Osteoblast (primary cell): ENCODE data around the gene BLOC1S5. TPM values are rescaled to one million over a fixed set of nuclear protein-coding genes. Genes with fewer than 3 reads are reported as not detected.

Source experiments
- DNase-seq: peaks from one replicate; pipeline ENCODE4 v3.0.0; 2011; ENCODE audit warnings: low spot score, mixed read lengths; ENCODE audit not compliant: insufficient read length; ENCODE audit errors: missing footprints
- H2AFZ ChIP-seq: 2 replicates; pipeline ENCODE4 v1.6.0; 2011; ENCODE audit warnings: mild to moderate bottlenecking, low read length
- H3K27ac ChIP-seq: 2 replicates; pipeline ENCODE4 v1.5.1; 2011; ENCODE audit warnings: mild to moderate bottlenecking, low read depth, low read length, moderate library complexity
- H3K27me3 ChIP-seq: 2 replicates; pipeline ENCODE4 v1.6.0; 2012; ENCODE audit warnings: mild to moderate bottlenecking, control low read depth, inconsistent platforms, low read length, moderate library complexity; ENCODE audit not compliant: insufficient read depth
- H3K36me3 ChIP-seq: 2 replicates; pipeline ENCODE4 v1.5.1; 2011; ENCODE audit warnings: mild to moderate bottlenecking, low read length, control low read depth, moderate library complexity; ENCODE audit not compliant: insufficient read depth
- H3K4me1 ChIP-seq: 2 replicates; pipeline ENCODE4 v1.5.1; 2011; ENCODE audit warnings: mild to moderate bottlenecking, low read length, control low read depth, moderate library complexity; ENCODE audit not compliant: insufficient read depth
- H3K4me2 ChIP-seq: 2 replicates; pipeline ENCODE4 v1.6.0; 2011; ENCODE audit warnings: mild to moderate bottlenecking, low read length; ENCODE audit not compliant: insufficient read depth
- H3K4me3 ChIP-seq: fragments of 200-600 bp; sonication (generic); 3 replicates; pipeline ENCODE4 v1.5.1; 2012; ENCODE audit warnings: mild to moderate bottlenecking, low read length, inconsistent platforms; ENCODE audit not compliant: insufficient read depth
- H3K79me2 ChIP-seq: 2 replicates; pipeline ENCODE4 v1.6.0; 2012; ENCODE audit warnings: mild to moderate bottlenecking, low read length, control low read depth, inconsistent platforms; ENCODE audit not compliant: insufficient read depth
- H3K9me3 ChIP-seq: 2 replicates; pipeline ENCODE4 v1.5.1; 2011; ENCODE audit warnings: low read depth, low read length, control low read depth
- H4K20me1 ChIP-seq: 2 replicates; pipeline ENCODE4 v1.6.0; 2012; ENCODE audit warnings: mild to moderate bottlenecking, low read length, control low read depth; ENCODE audit not compliant: insufficient read depth
- total RNA-seq: library from RNA; depleted of rRNA; stranded (reverse); fragments of >200 nt; gene quantifications from 2 replicates; pipeline ENCODE4 v1.2.3, GENCODE V29; 2012
- TF ChIP-seq, protein P1 (sequence below): IDR thresholded peaks from 2 replicates; pipeline ENCODE4 v1.5.1; 2011; ENCODE audit warnings: mild to moderate bottlenecking, low read depth, low read length, moderate library complexity; ENCODE audit errors: extremely low read depth

The BLOC1S5 gene
- total RNA-seq, 1 donor = 14.1 TPM

DNA sequence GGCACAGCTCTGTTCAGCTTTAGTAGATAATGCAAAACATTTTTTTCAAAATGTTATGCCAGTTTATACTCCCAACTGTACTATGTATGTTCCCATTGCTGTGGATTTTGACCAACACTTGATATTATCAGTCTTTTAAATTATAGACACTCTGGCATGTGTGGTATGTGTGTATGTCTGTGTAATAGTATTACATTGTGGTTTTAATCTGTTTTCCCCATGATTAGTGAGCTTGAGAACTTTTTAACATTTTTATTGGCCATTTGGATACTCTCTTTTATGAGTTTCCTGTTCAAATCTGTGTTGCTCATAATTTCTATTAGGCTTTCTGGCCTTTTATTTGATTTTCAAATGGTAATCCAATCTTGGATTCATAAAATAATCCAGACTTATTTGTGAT, 84.4 kb downstream of the BLOC1S5 start:
- Histone ChIP-seq H3K4me1 (peaks cover 10% of the 10 kb centered on the region), H3K36me3 (no peaks in the 10 kb centered on the region), H3K4me2 (no peak overlapping the region), H4K20me1 (no peaks in the 10 kb centered on the region), H3K79me2 (no peaks in the 10 kb centered on the region), H2AFZ (no peak overlapping the region), H3K9me3 (no peaks in the 10 kb centered on the region), H3K4me3 (no peak overlapping the region), H3K27ac (no peak overlapping the region), H3K27me3 (no peaks in the 10 kb centered on the region)
- no peak for DNase-seq
- TF ChIP-seq, protein P1, sequence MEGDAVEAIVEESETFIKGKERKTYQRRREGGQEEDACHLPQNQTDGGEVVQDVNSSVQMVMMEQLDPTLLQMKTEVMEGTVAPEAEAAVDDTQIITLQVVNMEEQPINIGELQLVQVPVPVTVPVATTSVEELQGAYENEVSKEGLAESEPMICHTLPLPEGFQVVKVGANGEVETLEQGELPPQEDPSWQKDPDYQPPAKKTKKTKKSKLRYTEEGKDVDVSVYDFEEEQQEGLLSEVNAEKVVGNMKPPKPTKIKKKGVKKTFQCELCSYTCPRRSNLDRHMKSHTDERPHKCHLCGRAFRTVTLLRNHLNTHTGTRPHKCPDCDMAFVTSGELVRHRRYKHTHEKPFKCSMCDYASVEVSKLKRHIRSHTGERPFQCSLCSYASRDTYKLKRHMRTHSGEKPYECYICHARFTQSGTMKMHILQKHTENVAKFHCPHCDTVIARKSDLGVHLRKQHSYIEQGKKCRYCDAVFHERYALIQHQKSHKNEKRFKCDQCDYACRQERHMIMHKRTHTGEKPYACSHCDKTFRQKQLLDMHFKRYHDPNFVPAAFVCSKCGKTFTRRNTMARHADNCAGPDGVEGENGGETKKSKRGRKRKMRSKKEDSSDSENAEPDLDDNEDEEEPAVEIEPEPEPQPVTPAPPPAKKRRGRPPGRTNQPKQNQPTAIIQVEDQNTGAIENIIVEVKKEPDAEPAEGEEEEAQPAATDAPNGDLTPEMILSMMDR = no peak

GRCh38 chr6:7978736-7979135, 85.5 kb downstream of the BLOC1S5 start:
- Histone ChIP-seq H3K79me2 (no peaks in the 10 kb centered on the region), H3K9me3 (no peaks in the 10 kb centered on the region), H3K27me3 (no peaks in the 10 kb centered on the region), H3K4me3 (no peak overlapping the region), H4K20me1 (no peaks in the 10 kb centered on the region), H3K36me3 (no peaks in the 10 kb centered on the region), H3K4me2 (no peak overlapping the region), H3K27ac (no peak overlapping the region), H2AFZ (no peak overlapping the region), H3K4me1 (peaks cover 16% of the 10 kb centered on the region)
- no peak for DNase-seq
- TF ChIP-seq, protein P1 = no peak

- no peaks in the 10 kb centered on the region for H3K27me3 ChIP-seq
- no peaks in the 10 kb centered on the region for H4K20me1 ChIP-seq
- TF ChIP-seq, protein P1 = no peak
- H3K27ac ChIP-seq = no peak overlapping the region
- H2AFZ ChIP-seq = no peak overlapping the region
- no peaks in the 10 kb centered on the region for H3K9me3 ChIP-seq
- H3K4me2 ChIP-seq = no peak overlapping the region
- no peak for DNase-seq
- no peak overlapping the region for H3K4me3 ChIP-seq
- no peaks in the 10 kb centered on the region for H3K79me2 ChIP-seq
- H3K4me1 ChIP-seq = peaks cover 16% of the 10 kb centered on the region
- no peaks in the 10 kb centered on the region for H3K36me3 ChIP-seq
These were observed 87.6 kb downstream of the BLOC1S5 start for GRCh38 chr6:7976485-7977056.

- Histone ChIP-seq H3K9me3 (no peaks in the 10 kb centered on the region), H3K36me3 (no peaks in the 10 kb centered on the region), H3K4me1 (peaks cover 16% of the 10 kb centered on the region), H3K27me3 (no peaks in the 10 kb centered on the region), H3K79me2 (no peaks in the 10 kb centered on the region), H3K4me2 (peak overlapping the region; percentile 62), H3K27ac (no peak overlapping the region), H3K4me3 (no peak overlapping the region), H4K20me1 (no peaks in the 10 kb centered on the region), H2AFZ (no peak overlapping the region)
- TF ChIP-seq, protein P1 = no peak
- DNase-seq = no peak
These were observed 88.4 kb downstream of the BLOC1S5 start for GRCh38 chr6:7975764-7976146.
